Keratinocyte (primary cell): Measurements from ENCODE around the gene OTOGL. TPM values are rescaled to one million over a fixed set of nuclear protein-coding genes. Genes with fewer than 3 reads are reported as not detected.

ENCODE experiments used
- DNase-seq: peaks from one replicate; pipeline ENCODE4 v3.0.0-alpha.2; 2011; ENCODE audit warnings: low read depth, missing footprints, low spot score
- FAIRE-seq: peaks from 2 replicates; lab custom pipeline; 2011; peaks lifted over from hg19 to GRCh38; lab: Jason Lieb, UNC
- H2AFZ ChIP-seq: 2 replicates; pipeline ENCODE4 v1.6.0; 2012; ENCODE audit warnings: low read length, control low read depth, inconsistent platforms; ENCODE audit not compliant: control insufficient read depth
- H3K27ac ChIP-seq: 2 replicates; pipeline ENCODE4 v1.5.1; 2011; ENCODE audit warnings: low read length; ENCODE audit not compliant: control insufficient read depth, insufficient read depth
- H3K27me3 ChIP-seq: 3 replicates; pipeline ENCODE4 v1.6.0; 2011; ENCODE audit warnings: low read length; ENCODE audit not compliant: control insufficient read depth, insufficient read depth; ENCODE audit errors: extremely low read depth
- H3K36me3 ChIP-seq, 2 experiments: 2 replicates in 1 of 2; 3 replicates in 1 of 2; pipeline ENCODE4 v1.5.1; 2011; ENCODE audit warnings: low read length in 2 of 2, mild to moderate bottlenecking in 1 of 2; ENCODE audit not compliant: control insufficient read depth in 2 of 2, insufficient read depth in 2 of 2; ENCODE audit errors: extremely low read depth in 1 of 2
- H3K4me1 ChIP-seq: 3 replicates; pipeline ENCODE4 v1.5.1; 2011; ENCODE audit warnings: low read length; ENCODE audit not compliant: control insufficient read depth, insufficient read depth; ENCODE audit errors: extremely low read depth
- H3K4me2 ChIP-seq: 3 replicates; pipeline ENCODE4 v1.6.0; 2011; ENCODE audit warnings: low read depth, low read length; ENCODE audit not compliant: control insufficient read depth, insufficient read depth; ENCODE audit errors: extremely low read depth
- H3K4me3 ChIP-seq, 3 experiments: fragments of 200-600 bp in 1 of 3; sonication (generic) in 1 of 3; 2 replicates in 2 of 3; 3 replicates in 1 of 3; pipeline ENCODE4 v1.5.1; 2011 to 2016; ENCODE audit warnings: low read length in 3 of 3, mild to moderate bottlenecking in 3 of 3, control low read depth in 2 of 3, inconsistent platforms in 1 of 3, low read depth in 1 of 3, mixed read lengths in 1 of 3, mixed run types in 1 of 3, moderate library complexity in 1 of 3; ENCODE audit not compliant: control insufficient read depth in 2 of 3, insufficient read depth in 2 of 3; ENCODE audit errors: extremely low read depth in 1 of 3
- H3K79me2 ChIP-seq: 2 replicates; pipeline ENCODE4 v1.6.0; 2012; ENCODE audit warnings: low read length; ENCODE audit not compliant: control insufficient read depth, insufficient read depth
- H3K9ac ChIP-seq: 3 replicates; pipeline ENCODE4 v1.6.0; 2011; ENCODE audit warnings: low read length; ENCODE audit not compliant: control insufficient read depth, insufficient read depth; ENCODE audit errors: extremely low read depth
- H3K9me1 ChIP-seq: 3 replicates; pipeline ENCODE4 v1.6.0; 2011; ENCODE audit warnings: low read length; ENCODE audit not compliant: control insufficient read depth, insufficient read depth; ENCODE audit errors: extremely low read depth
- H3K9me3 ChIP-seq: 2 replicates; pipeline ENCODE4 v1.5.1; 2012; ENCODE audit warnings: low read depth, low read length; ENCODE audit not compliant: control insufficient read depth
- H4K20me1 ChIP-seq: 3 replicates; pipeline ENCODE4 v1.6.0; 2011; ENCODE audit warnings: low read length; ENCODE audit not compliant: control insufficient read depth, insufficient read depth; ENCODE audit errors: extremely low read depth
- CTCF ChIP-seq, 3 experiments: IDR thresholded peaks in 1 of 3; conservative IDR thresholded peaks in 1 of 3; optimal IDR thresholded peaks in 1 of 3; 2 replicates in 2 of 3; 3 replicates in 1 of 3; pipeline versions ENCODE3 to v1.5.1; 2011; ENCODE audit warnings: low read length in 3 of 3, mild to moderate bottlenecking in 3 of 3, moderate library complexity in 2 of 3, control low read depth in 1 of 3, inconsistent platforms in 1 of 3; ENCODE audit not compliant: insufficient read depth in 2 of 3; ENCODE audit errors: extremely low read depth in 1 of 3
- EZH2 ChIP-seq: IDR thresholded peaks from one replicate; pipeline ENCODE4 v1.6.1; 2012; ENCODE audit warnings: inconsistent platforms, mild to moderate bottlenecking, low read length, moderate library complexity
- dilution Hi-C: fragments of 300-500 bp; cut with MboI; formaldehyde crosslinking; loops from one replicate; pipeline ENCODE4 v1.7.0; 2020; ENCODE audit warnings: low sequenced_read_pairs; ENCODE audit not compliant: extremely low pct_ligation_motif_present
- polyA plus RNA-seq, 5 experiments: library from polyadenylated mRNA; depleted of rRNA in 3 of 5; stranded (reverse) in 3 of 5; stranded (forward) in 1 of 5; unstranded in 1 of 5; fragments of >200 nt; gene quantifications; 1 replicate in 1 of 5; 2 replicates in 3 of 5; 3 replicates in 1 of 5; pipeline versions ENCODE4 v1.2.1 to v1.2.3, GENCODE V29; 2011 to 2012; ENCODE audit warnings: missing spikeins in 2 of 5, low read depth in 1 of 5, low replicate concordance in 1 of 5

Gene OTOGL
- polyA plus RNA-seq, 1 donor (not counting 4 experiments of a cell fraction or from before 2014, with no cell fraction given): 0.08 TPM

GRCh38 chr12:80404629-80405028 is 305.3 kb downstream of the OTOGL start:
- H4K20me1 ChIP-seq: no peaks in the 10 kb centered on the region
- H3K36me3 ChIP-seq: no peaks in the 10 kb centered on the region
- TF ChIP-seq EZH2 (no peak), CTCF (optimal IDR thresholded peaks at IDR 0.05 in 1 of 3, IDR thresholded peaks at IDR 0.05 in 1 of 3, conservative IDR thresholded peaks at IDR 0.05 in 1 of 3; ENCODE audit: extremely low read depth in 1 of 3, insufficient read depth in 2 of 3, low read length in 3 of 3) (no peak)
- H2AFZ ChIP-seq: no peak overlapping the region
- no peaks in the 10 kb centered on the region for H3K27me3 ChIP-seq
- no peaks in the 10 kb centered on the region for H3K4me1 ChIP-seq
- DNase-seq (no peak), FAIRE-seq (no peak)
- H3K4me3 ChIP-seq: no peak overlapping the region
- no peaks in the 10 kb centered on the region for H3K9me3 ChIP-seq
- H3K4me2 ChIP-seq: no peak overlapping the region
- H3K79me2 ChIP-seq: no peaks in the 10 kb centered on the region
- no peak overlapping the region for H3K27ac ChIP-seq
- dilution Hi-C loops: no loop called here
- no peaks in the 10 kb centered on the region for H3K9me1 ChIP-seq
- no peak overlapping the region for H3K9ac ChIP-seq

- dilution Hi-C loops: no loop called here
- no peaks in the 10 kb centered on the region for H3K27me3 ChIP-seq
- H3K4me2 ChIP-seq: no peak overlapping the region
- TF ChIP-seq EZH2: no peak
- no peak for TF ChIP-seq CTCF (optimal IDR thresholded peaks at IDR 0.05 in 1 of 3, IDR thresholded peaks at IDR 0.05 in 1 of 3, conservative IDR thresholded peaks at IDR 0.05 in 1 of 3; ENCODE audit: extremely low read depth in 1 of 3, insufficient read depth in 2 of 3, low read length in 3 of 3)
- no peaks in the 10 kb centered on the region for H3K9me1 ChIP-seq
- DNase-seq (no peak), FAIRE-seq (no peak)
- H3K4me3 ChIP-seq: no peak overlapping the region
- no peaks in the 10 kb centered on the region for H4K20me1 ChIP-seq
- no peaks in the 10 kb centered on the region for H3K4me1 ChIP-seq
- no peak overlapping the region for H3K9ac ChIP-seq
- H3K36me3 ChIP-seq: no peaks in the 10 kb centered on the region
- no peaks in the 10 kb centered on the region for H3K9me3 ChIP-seq
- H3K79me2 ChIP-seq: no peaks in the 10 kb centered on the region
- no peak overlapping the region for H2AFZ ChIP-seq
- no peak overlapping the region for H3K27ac ChIP-seq
Observed at GRCh38 chr12:80406253-80406652, 306.9 kb downstream of the OTOGL start.
